GM12872 (cell line): ENCODE data around the gene VCL.

Experiments
- CTCF ChIP-seq: IDR thresholded peaks from 3 replicates; pipeline ENCODE4 v1.5.1; 2011; ENCODE audit warnings: low read depth, mild to moderate bottlenecking, low read length, moderate library complexity; ENCODE audit not compliant: insufficient read depth

Gene VCL

GRCh38 chr10:74077416-74077815, 79.5 kb downstream of the VCL start:
- no peak for TF ChIP-seq CTCF

DNA sequence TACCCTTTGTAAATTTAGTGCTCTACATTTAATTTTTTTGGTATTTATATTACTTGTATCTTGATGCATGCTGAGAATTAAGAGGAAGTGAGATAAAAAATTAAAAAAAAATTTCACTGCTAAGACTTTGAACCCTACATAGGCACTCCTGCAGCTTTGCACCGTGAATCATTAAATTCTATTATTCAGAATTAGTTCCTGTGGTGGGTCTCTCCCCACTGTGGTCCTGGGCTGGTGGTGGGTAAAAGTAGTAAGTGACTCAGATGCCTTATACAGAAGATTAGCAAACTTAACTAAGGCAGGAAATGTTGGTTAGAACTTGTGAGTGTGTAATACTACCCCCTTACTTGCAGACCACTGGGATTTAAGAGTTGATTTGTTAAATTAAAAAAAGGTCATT, 80.1 kb downstream of the VCL start:
- TF ChIP-seq CTCF, result no peak

DNA sequence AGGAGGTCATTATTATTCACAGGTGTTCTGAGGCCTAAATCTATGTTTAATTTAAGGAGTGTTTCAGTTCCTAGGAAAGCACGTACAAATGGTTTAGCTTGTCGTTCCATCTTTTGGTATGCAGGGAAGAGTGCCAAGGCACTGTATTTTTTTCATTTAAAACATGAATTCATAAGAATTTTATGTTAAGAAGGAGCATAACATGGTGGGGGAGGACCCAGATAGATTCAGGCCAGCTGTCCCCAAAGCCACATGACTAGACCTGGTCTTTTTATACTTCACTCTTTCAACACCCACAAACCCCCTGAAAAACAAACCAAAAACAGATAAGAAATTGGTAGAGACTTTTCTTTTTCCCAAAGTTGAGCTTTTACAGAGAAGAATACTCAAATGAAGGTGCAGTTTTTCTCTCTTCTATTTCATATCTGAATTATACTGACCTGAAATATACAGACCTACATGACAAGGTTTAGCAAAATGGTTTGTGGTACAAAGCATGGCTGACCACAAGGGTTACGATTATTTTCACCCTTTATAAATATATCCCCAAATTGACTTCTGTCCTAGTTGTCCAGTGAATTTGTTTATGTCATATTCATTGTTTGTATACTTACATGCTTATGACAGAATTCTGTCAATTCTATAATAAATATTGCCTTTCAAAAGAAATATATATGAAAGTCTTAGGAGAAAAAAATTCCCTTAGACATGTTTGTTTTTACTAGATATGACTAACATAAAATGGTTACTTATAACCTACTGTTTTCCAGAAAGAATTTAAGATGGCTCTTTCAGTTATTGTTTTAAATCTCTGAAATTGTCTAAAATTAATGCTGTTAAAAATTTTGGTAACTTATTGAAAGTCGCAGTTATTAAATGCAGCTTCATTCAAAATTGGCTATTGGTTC, 81.4 kb downstream of the VCL start:
- TF ChIP-seq CTCF, result no peak

DNA sequence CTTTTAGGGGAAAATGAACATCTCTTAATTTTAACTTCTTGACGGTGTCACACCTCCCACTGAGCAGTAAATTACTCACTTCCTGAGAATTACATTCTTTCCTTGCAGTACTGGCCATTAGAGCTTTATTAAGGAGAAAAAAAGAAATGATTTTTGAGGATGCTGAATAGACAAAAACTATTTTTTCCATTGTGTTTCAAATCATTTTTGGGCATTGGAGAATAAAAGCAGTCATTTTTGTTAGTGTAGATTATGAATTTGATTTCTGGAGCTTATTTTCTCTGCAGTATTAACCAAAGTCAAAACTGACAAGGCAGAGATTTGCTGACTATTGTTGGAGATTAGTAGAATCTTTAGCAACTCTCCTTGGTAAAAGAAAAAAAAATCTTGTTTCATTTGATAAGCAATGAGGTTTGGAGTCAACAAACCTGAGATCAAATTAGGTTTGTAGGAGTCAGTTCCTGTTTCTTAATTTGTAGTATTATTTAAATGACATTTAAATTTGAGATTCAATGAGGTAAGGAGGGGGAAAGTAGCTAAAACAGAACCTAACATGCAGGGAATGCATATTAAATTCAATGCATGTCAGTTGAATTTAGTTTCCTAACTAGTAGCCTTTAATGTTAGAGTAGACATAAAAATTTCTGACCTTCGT, 82.1 kb downstream of the VCL start:
- TF ChIP-seq CTCF, result no peak

- peak; percentile 84 for TF ChIP-seq CTCF
Measured at GRCh38 chr10:74081192-74081803, 83.4 kb downstream of the VCL start.

DNA sequence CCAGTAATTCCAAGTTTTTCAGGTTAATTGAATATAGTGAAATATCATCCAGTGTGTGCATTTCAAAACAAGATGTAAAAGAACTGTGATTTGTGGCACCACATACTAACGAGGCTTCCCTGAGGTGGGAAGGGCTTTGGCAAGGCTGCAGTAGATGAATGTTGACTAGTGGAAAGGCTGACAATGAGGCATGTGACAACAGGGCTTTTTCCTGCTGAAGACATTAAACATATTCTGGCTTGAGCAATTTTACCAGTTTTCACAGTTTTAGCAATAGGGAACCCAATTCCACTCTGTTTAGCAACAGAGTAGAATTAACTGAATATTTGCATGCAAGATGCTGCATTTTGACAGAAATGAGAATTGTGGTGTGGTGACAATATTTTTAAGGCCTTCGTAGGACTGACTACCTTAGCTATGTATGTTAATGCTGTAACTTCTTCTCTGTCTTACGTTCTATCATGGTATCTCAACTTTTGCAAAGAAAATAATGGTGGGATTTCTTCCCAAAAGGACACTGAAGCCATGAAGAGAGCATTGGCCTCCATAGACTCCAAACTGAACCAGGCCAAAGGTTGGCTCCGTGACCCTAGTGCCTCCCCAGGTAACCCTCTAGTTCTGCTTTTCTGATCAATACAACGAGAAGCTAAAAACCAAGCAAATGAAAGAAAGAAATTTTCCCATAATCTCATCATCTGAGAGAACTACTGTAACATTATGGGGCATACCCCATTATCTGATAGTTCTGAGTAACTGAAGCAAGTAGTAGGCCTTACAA, 84.2 kb downstream of the VCL start:
- TF ChIP-seq CTCF, result no peak

- no peak for TF ChIP-seq CTCF
Measured at GRCh38 chr10:74083304-74083703, 85.4 kb downstream of the VCL start.
